Measurements from ENCODE around the gene JDP2.
A peak's percentile ranks its signal among the peaks of the same experiment; 100 is the strongest.

The JDP2 gene

DNA sequence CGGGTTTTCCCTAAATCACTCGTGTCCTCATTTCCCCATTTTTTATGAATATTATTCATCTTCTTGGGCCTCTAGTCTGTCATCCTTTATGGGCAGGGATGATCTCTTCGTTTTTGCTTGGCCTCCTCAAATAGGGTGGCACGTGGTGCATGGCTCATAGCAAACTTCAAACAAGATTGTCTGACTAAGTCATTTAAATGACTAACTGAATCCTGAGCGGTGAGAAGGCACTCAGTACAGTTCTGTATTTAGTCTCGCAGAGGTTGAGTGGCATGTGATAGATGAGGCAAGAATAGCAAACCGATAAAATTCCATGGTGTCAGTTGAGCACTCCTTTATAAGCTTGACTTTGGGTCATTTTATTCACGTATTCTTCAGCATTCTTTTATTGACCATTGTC lies 5.7 kb upstream of the JDP2 start:
- TF ChIP-seq, protein P1, sequence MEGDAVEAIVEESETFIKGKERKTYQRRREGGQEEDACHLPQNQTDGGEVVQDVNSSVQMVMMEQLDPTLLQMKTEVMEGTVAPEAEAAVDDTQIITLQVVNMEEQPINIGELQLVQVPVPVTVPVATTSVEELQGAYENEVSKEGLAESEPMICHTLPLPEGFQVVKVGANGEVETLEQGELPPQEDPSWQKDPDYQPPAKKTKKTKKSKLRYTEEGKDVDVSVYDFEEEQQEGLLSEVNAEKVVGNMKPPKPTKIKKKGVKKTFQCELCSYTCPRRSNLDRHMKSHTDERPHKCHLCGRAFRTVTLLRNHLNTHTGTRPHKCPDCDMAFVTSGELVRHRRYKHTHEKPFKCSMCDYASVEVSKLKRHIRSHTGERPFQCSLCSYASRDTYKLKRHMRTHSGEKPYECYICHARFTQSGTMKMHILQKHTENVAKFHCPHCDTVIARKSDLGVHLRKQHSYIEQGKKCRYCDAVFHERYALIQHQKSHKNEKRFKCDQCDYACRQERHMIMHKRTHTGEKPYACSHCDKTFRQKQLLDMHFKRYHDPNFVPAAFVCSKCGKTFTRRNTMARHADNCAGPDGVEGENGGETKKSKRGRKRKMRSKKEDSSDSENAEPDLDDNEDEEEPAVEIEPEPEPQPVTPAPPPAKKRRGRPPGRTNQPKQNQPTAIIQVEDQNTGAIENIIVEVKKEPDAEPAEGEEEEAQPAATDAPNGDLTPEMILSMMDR (IDR thresholded peaks at IDR 0.05; ENCODE audit: low read depth, low read length, missing control alignments): no peak
- H3K4me3 ChIP-seq (ENCODE audit: low read depth, low read length): no peak overlapping the region
- in situ Hi-C loops (cut with HindIII; ENCODE audit: low sequenced_read_pairs): no loop called here
- DNase-seq (ENCODE audit: low read depth): no peak

DNA sequence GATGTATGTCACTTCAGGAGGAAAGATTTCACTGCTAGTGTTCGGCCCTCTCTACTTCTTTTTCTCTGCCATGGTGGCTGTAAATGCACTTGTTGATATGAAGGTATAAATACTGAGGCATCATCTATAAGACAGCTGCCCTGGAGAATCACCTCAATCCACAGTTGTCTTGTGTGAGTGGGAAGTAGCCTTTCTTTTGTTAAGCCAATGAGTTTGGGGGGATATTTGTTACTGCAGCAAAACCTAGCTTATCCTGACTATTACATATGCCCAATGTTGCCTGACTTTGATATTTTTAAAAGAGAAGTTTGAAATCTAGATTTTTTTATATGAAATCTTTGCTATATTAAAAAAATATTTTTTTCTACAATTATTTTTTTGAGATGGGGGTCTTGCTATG lies 3.3 kb upstream of the JDP2 start:
- in situ Hi-C loops (cut with HindIII; ENCODE audit: low sequenced_read_pairs): no loop called here
- H3K4me3 ChIP-seq (ENCODE audit: low read depth, low read length): no peak overlapping the region
- TF ChIP-seq, protein P1 (IDR thresholded peaks at IDR 0.05; ENCODE audit: low read depth, low read length, missing control alignments): no peak
- DNase-seq (ENCODE audit: low read depth): no peak

DNA sequence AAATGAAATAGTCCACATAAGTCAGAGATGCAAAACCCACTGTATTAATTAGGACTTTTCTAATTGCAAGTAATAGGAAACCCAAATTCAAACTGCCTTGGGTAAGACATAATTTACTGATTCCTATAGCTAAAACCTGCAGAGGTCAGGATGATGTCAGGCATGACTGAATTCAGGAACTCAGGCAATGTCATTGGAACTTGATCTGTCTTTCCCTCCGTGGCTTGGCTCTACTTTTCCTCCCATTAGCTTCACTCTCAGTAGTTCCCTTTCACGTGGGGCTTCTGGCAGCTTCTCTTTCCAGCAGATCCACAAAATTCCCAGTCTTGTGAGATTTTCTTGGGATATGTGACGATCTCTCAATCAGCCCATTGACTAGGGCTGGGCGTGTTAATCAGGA lies 2.4 kb upstream of the JDP2 start:
- in situ Hi-C loops (cut with HindIII; ENCODE audit: low sequenced_read_pairs): no loop called here
- DNase-seq (ENCODE audit: low read depth): no peak
- no peak overlapping the region for H3K4me3 ChIP-seq (ENCODE audit: low read depth, low read length)
- TF ChIP-seq, protein P1 (IDR thresholded peaks at IDR 0.05; ENCODE audit: low read depth, low read length, missing control alignments): no peak

DNA sequence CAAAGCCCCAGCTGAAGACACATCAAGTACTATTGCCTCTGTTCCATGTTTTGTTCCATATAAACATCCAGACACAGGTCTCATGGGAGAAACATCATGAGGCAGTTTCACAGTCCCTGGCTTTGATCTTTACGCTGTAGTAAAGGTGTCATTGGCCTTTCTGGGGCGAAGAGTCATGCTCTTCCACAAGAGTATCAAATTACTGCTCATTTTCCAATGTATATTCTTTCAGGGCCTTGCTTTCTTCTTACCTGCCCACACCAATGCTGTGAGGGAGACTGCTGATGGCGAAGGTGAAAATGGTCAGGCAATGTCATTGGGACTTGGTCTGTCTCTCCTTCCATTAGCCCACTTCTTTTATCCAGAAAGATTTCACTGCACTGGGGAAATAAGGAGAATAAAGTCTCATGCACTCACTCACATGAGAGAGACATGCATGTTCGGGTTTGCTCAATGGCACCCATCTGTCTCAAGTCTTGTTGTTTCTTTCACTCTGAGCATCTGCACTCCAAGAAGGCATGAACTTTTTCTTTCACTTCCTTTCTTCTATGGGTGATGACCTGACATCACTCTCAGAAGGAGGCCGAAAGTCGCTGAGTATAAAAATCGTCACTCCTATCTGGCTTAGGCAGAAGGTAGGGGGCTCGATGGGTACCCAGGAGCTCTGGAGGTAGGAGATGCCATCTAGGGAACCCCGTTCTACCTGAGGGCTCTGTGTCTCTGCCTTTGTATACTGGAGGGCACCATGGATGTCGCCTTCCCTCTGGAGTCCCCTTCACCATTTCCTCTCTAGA lies 1.3 kb upstream of the JDP2 start:
- TF ChIP-seq, protein P1 (IDR thresholded peaks at IDR 0.05; ENCODE audit: low read depth, low read length, missing control alignments): no peak
- no peak for DNase-seq (ENCODE audit: low read depth)
- in situ Hi-C loops (cut with HindIII; ENCODE audit: low sequenced_read_pairs): no loop called here
- no peak overlapping the region for H3K4me3 ChIP-seq (ENCODE audit: low read depth, low read length)

DNA sequence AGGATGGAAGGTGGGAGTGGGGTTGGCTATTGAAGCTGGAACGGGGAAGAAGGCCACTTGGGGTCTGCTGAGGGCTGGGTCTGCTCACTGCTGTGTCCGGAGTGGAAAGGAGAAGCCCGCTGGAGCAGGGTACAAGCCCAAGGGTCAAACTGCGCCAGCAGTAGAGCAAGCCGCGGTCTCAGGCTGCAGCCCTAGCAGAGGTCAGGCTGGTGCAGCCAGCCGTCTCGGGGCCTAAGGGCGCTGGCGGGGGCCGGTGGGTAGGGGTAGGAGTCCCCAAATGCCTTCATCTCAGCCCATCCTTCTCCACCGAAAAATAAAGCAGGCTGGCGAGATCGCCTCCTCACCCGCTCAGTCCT lies 718 bp upstream of the JDP2 start:
- in situ Hi-C loops (cut with HindIII; ENCODE audit: low sequenced_read_pairs): no loop called here
- DNase-seq (ENCODE audit: low read depth): no peak
- TF ChIP-seq, protein P1 (IDR thresholded peaks at IDR 0.05; ENCODE audit: low read depth, low read length, missing control alignments): no peak
- peak overlapping the region; percentile 70 for H3K4me3 ChIP-seq (ENCODE audit: low read depth, low read length)

DNA sequence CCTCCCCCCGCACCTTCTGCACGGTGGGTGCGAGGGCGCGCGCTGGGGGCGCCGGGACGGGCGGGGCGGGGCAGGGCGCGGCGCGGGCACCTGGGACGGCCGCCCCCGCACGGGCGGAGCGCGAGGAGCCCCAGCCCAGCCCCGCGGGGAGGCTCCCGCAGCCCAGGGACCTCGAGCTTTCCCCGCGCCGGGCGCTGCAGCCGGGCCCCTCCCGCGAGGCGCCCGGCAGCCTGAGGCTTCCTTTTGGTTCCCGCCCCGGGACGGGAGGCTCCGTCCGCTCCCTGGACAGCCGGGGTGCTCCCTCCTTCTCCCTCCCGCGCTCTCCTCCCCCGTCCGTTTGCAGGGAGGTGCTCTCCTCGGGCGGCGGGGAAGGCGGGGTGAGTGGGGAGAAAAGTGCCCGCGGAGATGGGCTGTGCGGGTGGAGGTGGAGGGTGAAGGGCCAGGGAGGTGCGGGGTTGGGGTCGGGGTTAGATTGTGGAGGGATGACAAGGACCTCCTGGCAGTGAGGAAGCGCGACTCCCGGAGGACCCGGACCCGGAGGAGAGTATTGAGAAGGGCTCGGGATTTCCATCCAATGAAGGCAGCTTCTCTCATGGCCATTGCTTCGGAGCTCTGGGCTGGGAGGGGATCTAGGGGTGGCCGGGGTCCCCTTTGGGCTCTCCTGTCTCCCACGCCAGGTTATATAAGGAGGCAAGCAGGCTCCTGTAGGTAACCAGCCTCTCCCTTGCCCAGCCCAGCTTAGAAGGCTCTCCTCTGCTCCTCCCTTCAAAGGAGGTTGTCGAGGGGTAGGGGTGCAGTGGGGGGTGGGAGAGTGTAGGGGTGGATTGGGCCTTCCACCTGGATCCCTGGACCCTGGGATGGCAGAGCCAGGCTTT lies 645 bp downstream of the JDP2 start:
- H3K4me3 ChIP-seq (ENCODE audit: low read depth, low read length): peak overlapping the region; percentile 70
- TF ChIP-seq, protein P1 (IDR thresholded peaks at IDR 0.05; ENCODE audit: low read depth, low read length, missing control alignments): no peak
- no peak for DNase-seq (ENCODE audit: low read depth)
- in situ Hi-C loops (cut with HindIII; ENCODE audit: low sequenced_read_pairs): no loop called here

All from astrocyte of the cerebellum (primary cell).